ENCODE measurements around the gene PCBP1. TPM values are rescaled to one million over a fixed set of nuclear protein-coding genes. Genes with fewer than 3 reads are reported as not detected.

Gene PCBP1
- polyA plus RNA-seq, 2 of the 4 experiments (the other 2 are of a cell fraction) = 86.8 to 304 TPM

- TF ChIP-seq FOSL2 (IDR thresholded peaks at IDR 0.05) = no peak
- TF ChIP-seq FOSL2 (CRISPR knock-in tag; IDR thresholded peaks at IDR 0.05) = no peak
- TF ChIP-seq HOXB5 (CRISPR knock-in tag; IDR thresholded peaks at IDR 0.05) = no peak
- TF ChIP-seq HES2 (IDR thresholded peaks at IDR 0.05) = no peak
- TF ChIP-seq CBX8 (IDR thresholded peaks at IDR 0.05) = no peak
- TF ChIP-seq, protein P1, sequence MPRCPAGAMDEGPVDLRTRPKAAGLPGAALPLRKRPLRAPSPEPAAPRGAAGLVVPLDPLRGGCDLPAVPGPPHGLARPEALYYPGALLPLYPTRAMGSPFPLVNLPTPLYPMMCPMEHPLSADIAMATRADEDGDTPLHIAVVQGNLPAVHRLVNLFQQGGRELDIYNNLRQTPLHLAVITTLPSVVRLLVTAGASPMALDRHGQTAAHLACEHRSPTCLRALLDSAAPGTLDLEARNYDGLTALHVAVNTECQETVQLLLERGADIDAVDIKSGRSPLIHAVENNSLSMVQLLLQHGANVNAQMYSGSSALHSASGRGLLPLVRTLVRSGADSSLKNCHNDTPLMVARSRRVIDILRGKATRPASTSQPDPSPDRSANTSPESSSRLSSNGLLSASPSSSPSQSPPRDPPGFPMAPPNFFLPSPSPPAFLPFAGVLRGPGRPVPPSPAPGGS (IDR thresholded peaks at IDR 0.05) = no peak
- TF ChIP-seq MAFK (IDR thresholded peaks at IDR 0.05; ENCODE audit: partially characterized antibody) = no peak
- ATAC-seq (no peak), FAIRE-seq (no peak), DNase-seq (ENCODE audit: low read depth in 1 of 2, low spot score in 1 of 2) (no peak)
- no peaks in the 10 kb centered on the region for H3K9me3 ChIP-seq
- WGBS (ENCODE audit: missing lambda C conversion rate) = 81% methylated on average over 6 of the region's 6 CpGs
- H3K4me1 ChIP-seq = no peaks in the 10 kb centered on the region
- no peak overlapping the region for H3K4me2 ChIP-seq
- H3K4me3 ChIP-seq = no peak overlapping the region
- ChIA-PET POLR2A (no interaction called here), CTCF (interaction anchor here (0.9 to 3.5 kb wide), 3 partner anchors 10 to 321 kb away, joined by 3 to 15 read pairs (median 3); no protein-coding TSS in a partner anchor)
- no peak overlapping the region for H3K27ac ChIP-seq
Measured at GRCh38 chr2:70045405-70045804, 41.9 kb upstream of the PCBP1 start.

- ChIA-PET POLR2A (no interaction called here), CTCF (interaction anchor here (0.9 to 3.5 kb wide), 2 partner anchors 25 to 321 kb away, joined by 3 to 15 read pairs; no protein-coding TSS in a partner anchor)
- no peak for TF ChIP-seq MYC (IDR thresholded peaks at IDR 0.05; ENCODE audit: borderline replicate concordance, low read length)
- TF ChIP-seq HES2 (IDR thresholded peaks at IDR 0.05) = no peak
- no peak for TF ChIP-seq SMC3 (IDR thresholded peaks at IDR 0.05)
- TF ChIP-seq ZC3H11A (IDR thresholded peaks at IDR 0.05) = no peak
- TF ChIP-seq, protein P2, sequence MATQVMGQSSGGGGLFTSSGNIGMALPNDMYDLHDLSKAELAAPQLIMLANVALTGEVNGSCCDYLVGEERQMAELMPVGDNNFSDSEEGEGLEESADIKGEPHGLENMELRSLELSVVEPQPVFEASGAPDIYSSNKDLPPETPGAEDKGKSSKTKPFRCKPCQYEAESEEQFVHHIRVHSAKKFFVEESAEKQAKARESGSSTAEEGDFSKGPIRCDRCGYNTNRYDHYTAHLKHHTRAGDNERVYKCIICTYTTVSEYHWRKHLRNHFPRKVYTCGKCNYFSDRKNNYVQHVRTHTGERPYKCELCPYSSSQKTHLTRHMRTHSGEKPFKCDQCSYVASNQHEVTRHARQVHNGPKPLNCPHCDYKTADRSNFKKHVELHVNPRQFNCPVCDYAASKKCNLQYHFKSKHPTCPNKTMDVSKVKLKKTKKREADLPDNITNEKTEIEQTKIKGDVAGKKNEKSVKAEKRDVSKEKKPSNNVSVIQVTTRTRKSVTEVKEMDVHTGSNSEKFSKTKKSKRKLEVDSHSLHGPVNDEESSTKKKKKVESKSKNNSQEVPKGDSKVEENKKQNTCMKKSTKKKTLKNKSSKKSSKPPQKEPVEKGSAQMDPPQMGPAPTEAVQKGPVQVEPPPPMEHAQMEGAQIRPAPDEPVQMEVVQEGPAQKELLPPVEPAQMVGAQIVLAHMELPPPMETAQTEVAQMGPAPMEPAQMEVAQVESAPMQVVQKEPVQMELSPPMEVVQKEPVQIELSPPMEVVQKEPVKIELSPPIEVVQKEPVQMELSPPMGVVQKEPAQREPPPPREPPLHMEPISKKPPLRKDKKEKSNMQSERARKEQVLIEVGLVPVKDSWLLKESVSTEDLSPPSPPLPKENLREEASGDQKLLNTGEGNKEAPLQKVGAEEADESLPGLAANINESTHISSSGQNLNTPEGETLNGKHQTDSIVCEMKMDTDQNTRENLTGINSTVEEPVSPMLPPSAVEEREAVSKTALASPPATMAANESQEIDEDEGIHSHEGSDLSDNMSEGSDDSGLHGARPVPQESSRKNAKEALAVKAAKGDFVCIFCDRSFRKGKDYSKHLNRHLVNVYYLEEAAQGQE (IDR thresholded peaks at IDR 0.05) = no peak
- TF ChIP-seq TFCP2L1 (CRISPR knock-in tag; IDR thresholded peaks at IDR 0.05) = no peak
- TF ChIP-seq CHD4 (IDR thresholded peaks at IDR 0.05; ENCODE audit: borderline replicate concordance) = no peak
- no peak for TF ChIP-seq RCOR1 (IDR thresholded peaks at IDR 0.05; ENCODE audit: low read depth, low read length)
- no peaks in the 10 kb centered on the region for H3K4me1 ChIP-seq
- DNase-seq (ENCODE audit: low read depth in 1 of 2, low spot score in 1 of 2) = no peak
- no peak overlapping the region for H3K27ac ChIP-seq
- no peak for ATAC-seq
- 85% methylated on average over 2 of the region's 2 CpGs for WGBS (ENCODE audit: missing lambda C conversion rate)
- H3K9me3 ChIP-seq = no peaks in the 10 kb centered on the region
- FAIRE-seq = no peak
- H3K4me3 ChIP-seq = no peak overlapping the region
- no peak overlapping the region for H3K4me2 ChIP-seq
Measured at GRCh38 chr2:70045932-70046331, 41.3 kb upstream of the PCBP1 start.

GRCh38 chr2:70046534-70046933, 40.7 kb upstream of the PCBP1 start:
- ATAC-seq (no peak), DNase-seq (ENCODE audit: low read depth in 1 of 2, low spot score in 1 of 2) (no peak), FAIRE-seq (no peak)
- Histone ChIP-seq H3K27ac (no peak overlapping the region), H3K4me2 (no peak overlapping the region), H3K4me3 (no peak overlapping the region), H3K9me3 (no peaks in the 10 kb centered on the region), H3K4me1 (no peaks in the 10 kb centered on the region)
- no peak for TF ChIP-seq SMC3 (IDR thresholded peaks at IDR 0.05)
- no peak for TF ChIP-seq RFX5 (IDR thresholded peaks at IDR 0.05)
- TF ChIP-seq CHD2 (IDR thresholded peaks at IDR 0.05; ENCODE audit: low read length, partially characterized antibody) = no peak
- TF ChIP-seq, protein P1 (IDR thresholded peaks at IDR 0.05) = no peak
- TF ChIP-seq JUNB (IDR thresholded peaks at IDR 0.05) = no peak
- no peak for TF ChIP-seq POLR2AphosphoS2 (conservative IDR thresholded peaks at IDR 0.05; ENCODE audit: low read length)
- no peak for TF ChIP-seq KDM5A (IDR thresholded peaks at IDR 0.05)
- TF ChIP-seq CHD4 (IDR thresholded peaks at IDR 0.05; ENCODE audit: borderline replicate concordance) = no peak
- no peak for TF ChIP-seq EHF (CRISPR knock-in tag; IDR thresholded peaks at IDR 0.05)
- TF ChIP-seq HOXA7 (CRISPR knock-in tag; IDR thresholded peaks at IDR 0.05) = no peak
- no peak for TF ChIP-seq PHF8 (IDR thresholded peaks at IDR 0.05; ENCODE audit: borderline replicate concordance, low read depth)
- TF ChIP-seq CEBPB (IDR thresholded peaks at IDR 0.05) = no peak
- TF ChIP-seq MYC (IDR thresholded peaks at IDR 0.05; ENCODE audit: borderline replicate concordance, low read length) = no peak
- TF ChIP-seq EHMT2 (IDR thresholded peaks at IDR 0.05; ENCODE audit: low read depth) = no peak
- TF ChIP-seq ELK1 (IDR thresholded peaks at IDR 0.05; ENCODE audit: low read depth, low read length) = no peak
- TF ChIP-seq HEYL (CRISPR knock-in tag; IDR thresholded peaks at IDR 0.05) = no peak
- TF ChIP-seq HES2 (IDR thresholded peaks at IDR 0.05) = no peak
- TF ChIP-seq RARB (CRISPR knock-in tag; IDR thresholded peaks at IDR 0.05) = no peak
- ChIA-PET POLR2A (no interaction called here), CTCF (interaction anchor here (1.2 to 3.5 kb wide), 2 partner anchors 12 to 24 kb away, joined by 3 to 15 read pairs; no protein-coding TSS in a partner anchor)
- WGBS (ENCODE audit: missing lambda C conversion rate) = 20% methylated on average over 2 of the region's 2 CpGs

All from A549 (cell line).